ENCODE results near the gene SETBP1. TPM values are rescaled to one million over a fixed set of nuclear protein-coding genes. Genes with fewer than 3 reads are reported as not detected.

SETBP1 gene
- total and polyA plus RNA-seq, 2 of the 13 experiments (the other 11 are each of a cell fraction or from before 2014, with no cell fraction given) = 0.18 to 0.65 TPM

DNA sequence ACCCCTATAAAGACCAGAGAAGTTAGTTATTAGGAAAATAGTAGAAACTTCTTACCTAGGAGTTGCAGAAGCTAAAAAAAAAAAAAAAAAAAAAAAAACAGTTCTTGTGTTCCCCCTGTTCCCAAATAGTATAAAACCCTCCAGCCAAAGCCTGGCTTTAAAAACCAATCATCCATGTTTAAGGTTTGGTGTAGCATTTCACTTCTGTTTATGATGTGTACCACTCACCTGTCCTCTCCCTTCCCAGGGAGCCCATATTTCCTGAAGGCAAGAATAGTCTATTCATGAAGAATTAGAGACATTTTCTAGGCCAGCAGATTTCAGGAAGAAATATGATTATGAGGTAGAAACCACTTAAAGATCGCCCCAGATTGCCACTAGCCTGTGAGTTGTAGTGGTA lies 273.6 kb downstream of the SETBP1 start (continued):
- no peak for TF ChIP-seq FOXJ3 (CRISPR knock-in tag; IDR thresholded peaks at IDR 0.05; ENCODE audit: borderline replicate concordance)
- no peak for TF ChIP-seq ZNF879 (CRISPR knock-in tag; IDR thresholded peaks at IDR 0.05)
- TF ChIP-seq, protein P1, sequence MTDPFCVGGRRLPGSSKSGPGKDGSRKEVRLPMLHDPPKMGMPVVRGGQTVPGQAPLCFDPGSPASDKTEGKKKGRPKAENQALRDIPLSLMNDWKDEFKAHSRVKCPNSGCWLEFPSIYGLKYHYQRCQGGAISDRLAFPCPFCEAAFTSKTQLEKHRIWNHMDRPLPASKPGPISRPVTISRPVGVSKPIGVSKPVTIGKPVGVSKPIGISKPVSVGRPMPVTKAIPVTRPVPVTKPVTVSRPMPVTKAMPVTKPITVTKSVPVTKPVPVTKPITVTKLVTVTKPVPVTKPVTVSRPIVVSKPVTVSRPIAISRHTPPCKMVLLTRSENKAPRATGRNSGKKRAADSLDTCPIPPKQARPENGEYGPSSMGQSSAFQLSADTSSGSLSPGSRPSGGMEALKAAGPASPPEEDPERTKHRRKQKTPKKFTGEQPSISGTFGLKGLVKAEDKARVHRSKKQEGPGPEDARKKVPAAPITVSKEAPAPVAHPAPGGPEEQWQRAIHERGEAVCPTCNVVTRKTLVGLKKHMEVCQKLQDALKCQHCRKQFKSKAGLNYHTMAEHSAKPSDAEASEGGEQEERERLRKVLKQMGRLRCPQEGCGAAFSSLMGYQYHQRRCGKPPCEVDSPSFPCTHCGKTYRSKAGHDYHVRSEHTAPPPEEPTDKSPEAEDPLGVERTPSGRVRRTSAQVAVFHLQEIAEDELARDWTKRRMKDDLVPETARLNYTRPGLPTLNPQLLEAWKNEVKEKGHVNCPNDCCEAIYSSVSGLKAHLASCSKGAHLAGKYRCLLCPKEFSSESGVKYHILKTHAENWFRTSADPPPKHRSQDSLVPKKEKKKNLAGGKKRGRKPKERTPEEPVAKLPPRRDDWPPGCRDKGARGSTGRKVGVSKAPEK (CRISPR knock-in tag; IDR thresholded peaks at IDR 0.05; ENCODE audit: borderline replicate concordance) = no peak
- TF ChIP-seq ZIK1 (CRISPR knock-in tag; IDR thresholded peaks at IDR 0.05; ENCODE audit: borderline replicate concordance, low read depth) = no peak
- TF ChIP-seq ASH2L (IDR thresholded peaks at IDR 0.05; ENCODE audit: insufficient read length, low read depth, low read length) = no peak
- TF ChIP-seq FOXP1 (IDR thresholded peaks at IDR 0.05) = no peak
- no peak for TF ChIP-seq FOXP1 (CRISPR knock-in tag; IDR thresholded peaks at IDR 0.05)
- TF ChIP-seq ZMYM2 (CRISPR knock-in tag; IDR thresholded peaks at IDR 0.05) = no peak
- TF ChIP-seq, protein P2, sequence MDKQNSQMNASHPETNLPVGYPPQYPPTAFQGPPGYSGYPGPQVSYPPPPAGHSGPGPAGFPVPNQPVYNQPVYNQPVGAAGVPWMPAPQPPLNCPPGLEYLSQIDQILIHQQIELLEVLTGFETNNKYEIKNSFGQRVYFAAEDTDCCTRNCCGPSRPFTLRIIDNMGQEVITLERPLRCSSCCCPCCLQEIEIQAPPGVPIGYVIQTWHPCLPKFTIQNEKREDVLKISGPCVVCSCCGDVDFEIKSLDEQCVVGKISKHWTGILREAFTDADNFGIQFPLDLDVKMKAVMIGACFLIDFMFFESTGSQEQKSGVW (CRISPR knock-in tag; IDR thresholded peaks at IDR 0.05; ENCODE audit: borderline replicate concordance) = no peak
- no peak for TF ChIP-seq CC2D1A (CRISPR knock-in tag; IDR thresholded peaks at IDR 0.05)
- TF ChIP-seq FOSL2 (CRISPR knock-in tag; IDR thresholded peaks at IDR 0.05) = no peak
- no peak for TF ChIP-seq SOX13 (IDR thresholded peaks at IDR 0.05)
- no peak for TF ChIP-seq SOX13 (CRISPR knock-in tag; conservative IDR thresholded peaks at IDR 0.05 in 1 of 2, IDR thresholded peaks at IDR 0.05 in 1 of 2)
- TF ChIP-seq, protein P3, sequence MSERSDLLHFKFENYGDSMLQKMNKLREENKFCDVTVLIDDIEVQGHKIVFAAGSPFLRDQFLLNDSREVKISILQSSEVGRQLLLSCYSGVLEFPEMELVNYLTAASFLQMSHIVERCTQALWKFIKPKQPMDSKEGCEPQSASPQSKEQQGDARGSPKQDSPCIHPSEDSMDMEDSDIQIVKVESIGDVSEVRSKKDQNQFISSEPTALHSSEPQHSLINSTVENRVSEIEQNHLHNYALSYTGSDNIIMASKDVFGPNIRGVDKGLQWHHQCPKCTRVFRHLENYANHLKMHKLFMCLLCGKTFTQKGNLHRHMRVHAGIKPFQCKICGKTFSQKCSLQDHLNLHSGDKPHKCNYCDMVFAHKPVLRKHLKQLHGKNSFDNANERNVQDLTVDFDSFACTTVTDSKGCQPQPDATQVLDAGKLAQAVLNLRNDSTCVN (CRISPR knock-in tag; IDR thresholded peaks at IDR 0.05; ENCODE audit: borderline replicate concordance) = no peak
- TF ChIP-seq ZNF883 (CRISPR knock-in tag; IDR thresholded peaks at IDR 0.05; ENCODE audit: not compliant biosample characterization) = no peak
- no peak for TF ChIP-seq ZNF180 (CRISPR knock-in tag; IDR thresholded peaks at IDR 0.05; ENCODE audit: borderline replicate concordance, low read depth)
- no peak for TF ChIP-seq MAZ (IDR thresholded peaks at IDR 0.05; ENCODE audit: borderline replicate concordance, low read depth, low read length)
- TF ChIP-seq MAZ (CRISPR knock-in tag; IDR thresholded peaks at IDR 0.05; ENCODE audit: low read depth) = no peak
- no peak for TF ChIP-seq STAT5B (CRISPR knock-in tag; IDR thresholded peaks at IDR 0.05)
